HepG2 (cell line): Measurements from ENCODE around the gene TGFB2. TPM values are rescaled to one million over a fixed set of nuclear protein-coding genes. Genes with fewer than 3 reads are reported as not detected.

Experiments
- ATAD3A ChIP-seq: sonication (generic); formaldehyde crosslinking; IDR thresholded peaks from 2 replicates; pipeline ENCODE4 v1.4.0; 2020; ENCODE audit warnings: missing genetic modification reagents
- CCAR2 ChIP-seq: fragments of 200-400 bp; formaldehyde crosslinking; optimal IDR thresholded peaks from 2 replicates; pipeline ENCODE3; 2018; ENCODE audit warnings: low read depth, mild to moderate bottlenecking, low read length, moderate library complexity
- ESRRA ChIP-seq: sonication (generic); formaldehyde crosslinking; IDR thresholded peaks from 2 replicates; pipeline ENCODE4 v1.5.1; 2020; ENCODE audit warnings: mild to moderate bottlenecking, low read depth, missing genetic modification reagents
- FOSL2 ChIP-seq: sonication (generic); formaldehyde crosslinking; IDR thresholded peaks from 2 replicates; pipeline ENCODE4 v1.4.0; 2020; ENCODE audit warnings: missing genetic modification reagents
- HOXA9 ChIP-seq: sonication (generic); formaldehyde crosslinking; IDR thresholded peaks from 2 replicates; pipeline ENCODE4 v1.8.1; 2022; ENCODE audit warnings: missing genetic modification reagents, mild to moderate bottlenecking, moderate library complexity, borderline replicate concordance
- KLF16 ChIP-seq, 2 experiments: sonication (generic) in 1 of 2; formaldehyde crosslinking in 1 of 2; IDR thresholded peaks; 2 replicates each; pipeline versions ENCODE4 v1.6.1 to v1.8.0; 2016 to 2023; ENCODE audit warnings: missing genetic modification reagents in 2 of 2, missing compliant biosample characterization in 1 of 2
- RAD21 ChIP-seq: fragments of 450-650 bp; formaldehyde crosslinking; IDR thresholded peaks from 2 replicates; pipeline ENCODE4 v1.5.0; 2020; ENCODE audit warnings: mild to moderate bottlenecking
- SMC3 ChIP-seq: IDR thresholded peaks from 2 replicates; pipeline ENCODE4 v1.6.1; 2011; ENCODE audit warnings: low read length, improper control_type of control experiment
- STAG1 ChIP-seq: sonication (generic); formaldehyde crosslinking; IDR thresholded peaks from 2 replicates; pipeline ENCODE4 v1.4.0; 2020; ENCODE audit warnings: missing genetic modification reagents
- YY1 ChIP-seq: IDR thresholded peaks from 2 replicates; pipeline ENCODE4 v1.6.1; 2011; ENCODE audit warnings: low read length, low read depth, moderate library complexity, mild to moderate bottlenecking; ENCODE audit not compliant: insufficient read depth, insufficient replicate concordance
- ZBTB33 ChIP-seq: sonication (generic); formaldehyde crosslinking; IDR thresholded peaks from 2 replicates; pipeline ENCODE4 v1.4.0; 2020; ENCODE audit warnings: missing genetic modification reagents
- ZNF883 ChIP-seq: sonication (generic); formaldehyde crosslinking; IDR thresholded peaks from 2 replicates; pipeline ENCODE4 v1.5.1; 2020; ENCODE audit warnings: mild to moderate bottlenecking, missing genetic modification reagents; ENCODE audit errors: not compliant biosample characterization
- polyA plus RNA-seq, 8 experiments: library from polyadenylated mRNA; depleted of rRNA in 3 of 8; stranded (reverse) in 7 of 8; unstranded in 1 of 8; fragments of >200 nt; fragmentation: Illumina TruSeq in 4 of 8; extraction: Trizol in 4 of 8; gene quantifications; 2 replicates each; pipeline versions ENCODE4 v1.2.1 to v1.2.3, GENCODE V29; 2011 to 2016; ENCODE audit warnings: low read depth in 4 of 8, missing spikeins in 1 of 8, mixed read lengths in 1 of 8; ENCODE audit not compliant: insufficient read depth in 1 of 8
- total RNA-seq, 5 experiments: library from RNA; depleted of rRNA; stranded (reverse); fragments of >200 nt; fragmentation: Illumina TruSeq; extraction: Trizol; gene quantifications; 2 replicates each; pipeline ENCODE4 v1.2.3, GENCODE V29; 2016; ENCODE audit warnings: low read depth in 1 of 5
- TF ChIP-seq, protein P1 (sequence below): sonication (generic); formaldehyde crosslinking; IDR thresholded peaks from 2 replicates; pipeline ENCODE4 v1.5.0; 2020; ENCODE audit warnings: mild to moderate bottlenecking, missing genetic modification reagents, moderate library complexity
- TF ChIP-seq, protein P2 (sequence below): IDR thresholded peaks from 2 replicates; pipeline ENCODE4 v1.6.1; 2012; ENCODE audit warnings: low read depth, low read length, improper control_type of control experiment

The TGFB2 gene
- total and polyA plus RNA-seq, 2 of the 13 experiments (the other 11 are each of a cell fraction or from before 2014, with no cell fraction given) = 0.07 TPM; not detected in 1

DNA sequence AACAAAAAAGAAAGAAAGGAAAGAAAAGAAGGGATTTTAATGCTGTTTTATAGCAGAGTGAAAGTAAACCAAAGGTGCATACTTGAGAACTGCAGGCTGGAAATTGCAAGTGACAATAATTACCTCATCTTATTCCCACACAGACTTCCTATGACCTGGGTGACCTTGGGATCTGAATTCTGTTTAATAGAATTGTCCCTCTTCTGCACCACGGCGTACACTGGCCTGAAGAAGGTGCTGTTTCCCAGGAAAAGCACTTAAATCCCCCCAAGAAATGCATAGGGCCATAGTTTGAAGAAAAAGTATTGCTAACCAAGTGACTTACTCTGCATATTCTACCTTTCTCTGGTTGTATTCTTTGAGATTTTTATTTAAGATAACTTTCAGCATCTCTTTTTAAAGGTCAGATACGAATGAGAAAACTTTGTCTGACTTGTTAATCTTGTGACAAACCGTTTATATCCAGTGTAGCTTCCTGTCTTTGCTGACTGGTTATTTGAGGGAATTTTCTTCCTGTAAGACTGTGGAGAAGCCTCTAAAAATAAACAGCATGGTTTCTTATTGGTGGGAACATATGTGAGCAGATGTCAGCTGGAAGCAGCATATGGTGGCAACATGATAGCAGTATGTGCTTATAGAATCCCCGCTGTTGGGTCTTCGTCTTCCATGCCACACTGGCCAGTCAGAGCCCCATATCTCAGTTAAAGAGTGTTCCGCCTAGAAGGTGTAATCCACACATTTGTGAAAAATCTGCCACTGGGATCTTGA lies 16.3 kb downstream of the TGFB2 start (continued):
- peak; percentile 91 for TF ChIP-seq ESRRA
- TF ChIP-seq STAG1 (CRISPR knock-in tag) = peak; percentile 89
- TF ChIP-seq CCAR2 = no peak
- peak; percentile 74 for TF ChIP-seq RAD21 (CRISPR knock-in tag)
- TF ChIP-seq, protein P1, sequence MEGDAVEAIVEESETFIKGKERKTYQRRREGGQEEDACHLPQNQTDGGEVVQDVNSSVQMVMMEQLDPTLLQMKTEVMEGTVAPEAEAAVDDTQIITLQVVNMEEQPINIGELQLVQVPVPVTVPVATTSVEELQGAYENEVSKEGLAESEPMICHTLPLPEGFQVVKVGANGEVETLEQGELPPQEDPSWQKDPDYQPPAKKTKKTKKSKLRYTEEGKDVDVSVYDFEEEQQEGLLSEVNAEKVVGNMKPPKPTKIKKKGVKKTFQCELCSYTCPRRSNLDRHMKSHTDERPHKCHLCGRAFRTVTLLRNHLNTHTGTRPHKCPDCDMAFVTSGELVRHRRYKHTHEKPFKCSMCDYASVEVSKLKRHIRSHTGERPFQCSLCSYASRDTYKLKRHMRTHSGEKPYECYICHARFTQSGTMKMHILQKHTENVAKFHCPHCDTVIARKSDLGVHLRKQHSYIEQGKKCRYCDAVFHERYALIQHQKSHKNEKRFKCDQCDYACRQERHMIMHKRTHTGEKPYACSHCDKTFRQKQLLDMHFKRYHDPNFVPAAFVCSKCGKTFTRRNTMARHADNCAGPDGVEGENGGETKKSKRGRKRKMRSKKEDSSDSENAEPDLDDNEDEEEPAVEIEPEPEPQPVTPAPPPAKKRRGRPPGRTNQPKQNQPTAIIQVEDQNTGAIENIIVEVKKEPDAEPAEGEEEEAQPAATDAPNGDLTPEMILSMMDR = peak; percentile 82
- no peak for TF ChIP-seq ZNF883 (CRISPR knock-in tag)
- TF ChIP-seq, protein P2, sequence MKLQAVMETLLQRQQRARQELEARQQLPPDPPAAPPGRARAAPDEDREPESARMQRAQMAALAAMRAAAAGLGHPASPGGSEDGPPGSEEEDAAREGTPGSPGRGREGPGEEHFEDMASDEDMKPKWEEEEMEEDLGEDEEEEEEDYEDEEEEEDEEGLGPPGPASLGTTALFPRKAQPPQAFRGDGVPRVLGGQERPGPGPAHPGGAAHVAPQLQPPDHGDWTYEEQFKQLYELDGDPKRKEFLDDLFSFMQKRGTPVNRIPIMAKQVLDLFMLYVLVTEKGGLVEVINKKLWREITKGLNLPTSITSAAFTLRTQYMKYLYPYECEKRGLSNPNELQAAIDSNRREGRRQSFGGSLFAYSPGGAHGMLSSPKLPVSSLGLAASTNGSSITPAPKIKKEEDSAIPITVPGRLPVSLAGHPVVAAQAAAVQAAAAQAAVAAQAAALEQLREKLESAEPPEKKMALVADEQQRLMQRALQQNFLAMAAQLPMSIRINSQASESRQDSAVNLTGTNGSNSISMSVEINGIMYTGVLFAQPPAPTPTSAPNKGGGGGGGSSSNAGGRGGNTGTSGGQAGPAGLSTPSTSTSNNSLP = 0 out of 2 replicates have a peak, but pooled peaks have one; percentile 35
- no peak for TF ChIP-seq ZBTB33 (CRISPR knock-in tag)
- TF ChIP-seq ATAD3A (CRISPR knock-in tag) = no peak
- TF ChIP-seq FOSL2 = no peak
- TF ChIP-seq SMC3 = peak; percentile 74
- 0 out of 4 replicates have a peak, but pooled peaks of 1 of the 2 experiments have one; percentile 47 for TF ChIP-seq KLF16 (CRISPR knock-in tag; IDR thresholded peaks at IDR 0.05)
- no peak for TF ChIP-seq YY1
- no peak for TF ChIP-seq HOXA9 (CRISPR knock-in tag)
